IPS DF 4.7 (cell line): Measurements from ENCODE around the gene GPR153.
"Not testable (repeated sequence)": the region's sequence is repeated elsewhere in the genome, so short reads cannot be mapped to it uniquely, and the experiment has no call there.

Experiments
- DNase-seq: peaks from one replicate; pipeline ENCODE4 v3.0.0-alpha.2; 2013; ENCODE audit warnings: low spot score; ENCODE audit errors: extremely low read depth

GPR153 gene

GRCh38 chr1:6260961-6261614, at the start of gene GPR153:
Gene GPR153, minus strand, starts transcription at chr1:6261098. Its CDS starts 6,193 bp downstream, at chr1:6254905.
- DNase-seq: no peak

- DNase-seq: no peak
Measured at GRCh38 chr1:6310116-6310848, 49.4 kb upstream of the GPR153 start.

- no peak for DNase-seq
Measured at GRCh38 chr1:6309564-6309963, 48.7 kb upstream of the GPR153 start.

DNA sequence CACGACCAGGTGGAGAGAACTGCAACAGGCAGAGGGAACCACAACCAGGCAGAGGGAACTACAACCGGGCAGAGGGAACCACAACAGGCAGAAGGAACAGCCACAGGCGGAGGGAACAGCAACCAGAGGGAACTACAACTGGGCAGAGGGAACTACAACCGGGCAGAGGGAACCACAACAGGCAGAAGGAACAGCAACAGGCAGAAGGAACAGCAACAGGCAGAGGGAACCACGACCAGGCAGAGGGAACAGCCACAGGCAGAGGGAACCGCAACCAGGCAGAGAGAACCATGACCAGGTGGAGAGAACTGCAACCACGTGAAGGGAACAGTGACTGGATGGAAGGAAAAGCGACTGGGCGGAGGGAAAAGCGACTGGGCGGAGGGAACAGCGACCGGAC, 47.6 kb upstream of the GPR153 start:
- no peak for DNase-seq

DNA sequence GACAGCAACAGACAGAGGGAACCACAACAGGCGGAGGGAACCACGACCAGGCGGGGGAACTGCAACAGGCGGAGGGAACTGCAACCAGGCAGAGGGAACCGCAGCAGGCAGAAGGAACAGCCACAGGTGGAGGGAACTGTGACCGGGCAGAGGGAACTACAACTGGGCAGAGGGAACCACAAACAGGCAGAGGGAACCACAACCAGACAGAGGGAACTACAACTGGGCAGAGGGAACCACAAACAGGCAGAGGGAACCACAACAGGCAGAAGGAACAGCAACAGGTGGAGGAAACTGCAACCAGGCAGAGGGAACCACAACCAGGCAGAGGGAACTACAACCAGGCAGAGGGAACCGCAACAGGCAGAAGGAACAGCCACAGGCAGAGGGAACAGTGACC, 46.8 kb upstream of the GPR153 start:
- DNase-seq: not testable (repeated sequence)

GRCh38 chr1:6307099-6307498, 46.2 kb upstream of the GPR153 start:
- DNase-seq: no peak

- DNase-seq: no peak
Measured at GRCh38 chr1:6303397-6304012, 42.6 kb upstream of the GPR153 start.

GRCh38 chr1:6302568-6302967, 41.7 kb upstream of the GPR153 start:
- DNase-seq: no peak

DNA sequence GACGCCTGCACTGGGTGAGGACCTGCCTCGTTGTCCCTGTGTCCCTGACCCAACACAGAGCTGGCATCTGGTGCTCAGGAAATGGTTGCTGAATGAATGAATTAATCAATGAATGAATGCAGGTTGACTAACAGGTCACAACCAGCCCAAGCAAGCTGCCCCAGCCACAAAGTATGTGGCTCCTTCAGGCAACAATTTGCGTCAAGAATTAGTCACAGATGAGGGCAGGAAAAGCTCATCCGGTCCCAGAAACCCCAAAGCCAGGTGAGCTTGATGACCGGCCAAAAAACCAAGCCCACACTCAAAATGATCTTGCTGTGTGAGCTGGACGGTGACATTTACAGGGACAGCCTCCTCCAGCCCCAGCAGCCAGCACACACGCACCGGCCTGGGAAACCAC, 40.6 kb upstream of the GPR153 start:
- no peak for DNase-seq

DNA sequence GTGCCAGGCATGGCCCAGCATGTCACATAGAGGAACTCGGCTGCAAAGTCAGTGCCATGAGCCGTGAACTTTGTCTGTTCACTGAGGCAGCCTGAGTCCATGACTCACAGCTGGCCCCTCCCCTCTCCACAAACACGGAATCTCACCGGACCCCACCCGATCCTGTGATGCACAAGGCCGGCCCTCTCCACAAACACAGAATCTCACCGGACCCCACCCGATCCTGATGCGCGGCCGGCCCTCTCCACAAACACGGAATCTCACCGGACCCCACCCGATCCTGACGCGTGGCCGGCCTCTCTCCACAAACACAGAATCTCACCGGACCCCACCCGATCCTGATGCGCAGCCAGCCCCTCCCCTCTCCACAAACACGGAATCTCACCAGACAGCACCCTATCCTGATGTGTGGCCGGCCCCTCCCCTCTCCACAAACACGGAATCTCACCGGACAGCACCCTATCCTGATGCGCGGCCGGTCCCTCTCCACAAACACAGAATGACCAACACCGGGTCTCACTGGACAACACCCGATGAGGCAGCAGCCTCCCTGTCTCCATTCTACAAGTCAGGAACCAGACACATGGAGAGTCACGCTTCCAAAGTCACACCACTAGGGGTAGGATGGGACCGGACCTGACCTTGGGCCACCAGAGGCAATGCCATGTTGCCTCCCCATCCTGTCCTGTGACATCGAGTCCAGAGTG, 39.6 kb upstream of the GPR153 start:
- DNase-seq: no peak

DNA sequence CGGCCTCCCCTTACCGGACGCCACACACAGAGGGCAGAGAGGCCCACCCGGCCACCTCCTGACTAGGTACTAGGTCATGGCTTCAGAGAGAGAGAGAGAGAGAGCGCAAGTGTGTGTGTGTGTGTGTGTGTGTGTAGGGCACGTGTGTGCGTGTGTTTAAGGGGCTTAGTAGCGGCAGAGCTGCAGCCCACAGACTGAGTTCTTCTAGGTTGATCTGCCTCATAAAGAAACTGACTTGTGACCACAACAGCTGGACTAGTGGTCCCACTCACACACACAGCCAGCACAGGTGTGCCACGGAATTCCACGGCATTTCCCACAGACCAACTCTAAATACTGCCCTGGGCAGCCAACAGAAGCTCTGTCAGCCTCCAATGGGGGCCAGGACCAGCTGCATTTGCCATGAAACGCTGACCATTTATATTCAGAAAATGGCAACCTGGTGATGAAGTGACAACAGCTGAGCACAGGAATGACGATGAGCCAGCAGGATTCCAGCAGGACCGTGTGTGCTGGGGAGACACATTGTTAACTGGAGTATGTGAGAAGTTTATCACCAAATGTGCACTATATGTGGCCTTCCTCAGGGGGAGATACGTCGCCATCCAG, 38.8 kb upstream of the GPR153 start:
- DNase-seq: no peak

DNA sequence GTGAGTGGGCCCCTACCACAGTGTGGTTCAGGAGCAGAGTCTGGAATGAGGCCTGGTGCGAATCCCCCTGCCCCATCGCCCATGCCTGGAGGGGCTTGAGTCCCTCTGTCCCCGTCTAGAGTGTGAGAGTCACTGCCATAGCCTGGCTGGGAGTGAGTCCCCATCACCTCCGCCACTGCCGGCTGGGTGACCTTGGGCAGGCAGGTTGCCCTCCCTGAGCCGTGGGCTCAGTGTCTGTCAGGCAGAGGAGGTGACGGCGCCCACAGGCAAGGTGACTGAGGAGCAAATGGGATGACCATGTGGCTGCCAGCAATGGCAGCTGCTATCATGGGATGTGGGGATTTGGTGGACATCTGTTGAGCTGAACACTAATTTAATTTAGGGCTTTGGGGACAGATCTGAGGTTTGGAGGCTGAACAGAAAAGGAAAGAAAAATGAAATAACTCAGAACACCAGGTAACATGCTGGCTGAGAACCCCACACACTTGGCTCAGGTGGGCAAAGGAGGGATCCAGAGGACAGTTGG, 38.1 kb upstream of the GPR153 start:
- no peak for DNase-seq

DNA sequence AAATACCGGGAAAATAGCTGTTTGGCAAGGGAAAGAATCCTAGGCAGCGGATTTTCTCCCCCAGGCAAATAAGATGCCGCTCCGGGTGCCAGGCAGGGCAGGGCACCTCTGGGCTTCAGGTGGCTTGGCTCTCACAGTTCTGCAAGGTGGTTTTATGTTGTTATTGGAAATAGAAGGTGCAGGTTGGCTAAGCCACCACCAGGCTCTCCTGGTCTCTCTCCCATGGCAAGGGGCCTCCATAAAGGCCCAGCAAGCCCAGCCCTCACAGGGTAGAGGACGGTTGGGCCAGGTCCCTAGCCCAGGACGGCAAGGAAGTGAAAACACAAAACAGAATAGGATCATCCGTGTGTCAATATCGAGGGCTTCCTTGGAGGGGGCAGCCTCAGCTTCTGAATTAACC, 37.6 kb upstream of the GPR153 start:
- no peak for DNase-seq

GRCh38 chr1:6295910-6296309, 35.0 kb upstream of the GPR153 start:
- DNase-seq: no peak

GRCh38 chr1:6294890-6295556, 34.1 kb upstream of the GPR153 start:
- DNase-seq: no peak

DNA sequence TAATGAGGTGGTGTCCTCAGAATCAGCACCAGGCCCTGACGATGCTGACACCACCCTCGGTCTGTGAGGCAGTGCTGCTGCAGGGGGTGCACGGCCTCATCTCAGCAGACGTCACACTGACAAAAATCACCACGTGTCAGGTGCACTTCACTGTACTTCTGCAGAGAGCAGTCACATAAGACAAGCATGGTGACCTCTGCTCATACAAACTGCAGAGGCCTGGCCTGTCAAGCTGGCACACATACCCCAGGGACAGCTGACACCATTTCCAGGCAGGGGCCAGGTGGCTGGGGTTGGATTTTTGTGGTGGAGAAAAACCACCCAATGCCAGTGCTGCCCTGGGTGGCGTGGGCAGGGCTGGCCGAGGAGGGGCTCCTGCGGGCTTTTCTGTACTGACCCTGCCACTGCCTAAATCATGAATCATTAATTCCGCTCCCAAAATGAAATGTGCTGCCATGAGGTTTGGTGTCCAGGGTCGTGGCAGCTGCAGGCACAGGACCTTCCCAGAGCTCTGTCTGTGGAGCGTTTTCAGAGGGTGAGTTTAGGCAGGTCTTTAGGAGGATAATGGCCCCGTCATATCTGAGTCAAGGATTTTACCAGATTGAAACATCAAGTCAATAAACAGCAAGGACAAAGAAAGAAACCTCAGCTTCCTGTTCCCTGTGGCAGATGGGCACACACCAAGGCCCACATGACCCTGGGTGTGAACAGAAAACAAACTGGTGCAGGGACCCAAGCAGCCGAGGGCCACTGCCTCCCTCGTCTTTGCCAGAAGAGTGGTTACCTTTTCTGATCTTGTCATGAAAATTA, 33.4 kb upstream of the GPR153 start:
- no peak for DNase-seq

GRCh38 chr1:6292102-6292501, 31.2 kb upstream of the GPR153 start:
- no peak for DNase-seq

GRCh38 chr1:6288665-6289064, 27.8 kb upstream of the GPR153 start:
- DNase-seq: no peak

DNA sequence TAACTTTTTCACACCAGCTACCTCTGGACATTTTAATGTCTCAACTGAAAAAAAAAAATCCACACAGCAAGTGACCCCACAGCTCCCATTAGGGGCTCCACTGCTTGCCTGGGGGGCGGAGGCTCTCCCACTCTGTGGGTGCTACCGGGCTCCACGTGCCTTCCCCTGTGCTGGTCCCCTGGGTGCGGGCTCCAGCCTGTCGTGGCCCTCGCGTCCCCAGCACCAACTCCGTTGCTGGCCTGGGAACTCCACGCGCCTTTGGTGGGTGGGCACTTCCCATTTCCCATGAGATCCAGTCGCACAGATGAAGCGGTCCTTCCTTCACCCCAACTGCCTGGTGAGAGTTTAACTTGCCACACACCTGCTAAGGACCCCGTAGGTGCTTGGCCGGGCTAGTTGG, 27.1 kb upstream of the GPR153 start:
- no peak for DNase-seq

DNA sequence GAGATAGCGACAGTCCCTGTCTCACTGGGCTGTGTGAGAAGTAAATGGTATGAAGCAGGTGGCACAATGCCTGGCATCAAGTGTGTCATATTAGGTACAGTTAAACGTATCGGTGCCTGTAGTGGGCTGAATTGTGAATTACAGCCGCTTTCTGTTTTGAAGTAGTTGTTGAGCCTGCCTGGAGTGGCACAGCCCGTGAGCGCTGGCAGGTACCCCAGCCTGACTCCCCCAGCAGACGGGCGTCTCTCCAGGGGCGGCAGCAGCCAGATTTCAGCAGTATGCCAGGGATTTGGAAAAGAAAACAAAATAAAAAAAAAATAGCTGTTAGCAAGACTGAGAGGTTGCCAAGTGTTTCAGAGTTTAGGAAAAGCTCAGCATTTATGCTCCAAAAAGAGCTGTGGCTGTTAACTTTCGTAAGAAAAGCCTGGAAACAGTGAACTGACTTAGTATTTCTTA, 26.6 kb upstream of the GPR153 start:
- no peak for DNase-seq
